ENCODE measurements around the gene ERMAP. TPM values are rescaled to one million over a fixed set of nuclear protein-coding genes. Genes with fewer than 3 reads are reported as not detected.

The ERMAP gene
- total and polyA plus RNA-seq, 8 donors = 13.8 to 31.6 (median 29.0) TPM

- intact Hi-C loops (cut with DNase I) = loop anchor here in 1 of 2 donors (10.0 kb wide), 1 partner anchor 295 kb away; no protein-coding TSS in a partner anchor
- peaks cover 0 to 57% of the 10 kb centered on the region in 2 donors for H3K36me3 ChIP-seq
- H3K4me1 ChIP-seq = peaks cover 0 to 7% of the 10 kb centered on the region in 2 donors
- no peak for ATAC-seq
- TF ChIP-seq CTCF (IDR thresholded peaks at IDR 0.05) = no peak
- H3K9me3 ChIP-seq = no peaks in the 10 kb centered on the region
- peaks cover 0 to 8% of the 10 kb centered on the region in 2 donors for H3K27me3 ChIP-seq
- H3K4me3 ChIP-seq = no peak overlapping the region
- DNase-seq = no peak
- no peak overlapping the region for H3K27ac ChIP-seq
Measured at GRCh38 chr1:42780176-42780575, 36.7 kb upstream of the ERMAP start.

GRCh38 chr1:42783092-42783491, 33.8 kb upstream of the ERMAP start:
- ATAC-seq = no peak
- TF ChIP-seq CTCF (IDR thresholded peaks at IDR 0.05) = no peak
- no peak overlapping the region for H3K4me3 ChIP-seq
- no peak for DNase-seq
- H3K36me3 ChIP-seq = peaks cover 0 to 28% of the 10 kb centered on the region in 2 donors
- no peak overlapping the region for H3K27ac ChIP-seq
- intact Hi-C loops (cut with DNase I) = loop anchor here in 1 of 2 donors (10.0 kb wide), 1 partner anchor 292 kb away; no protein-coding TSS in a partner anchor
- H3K4me1 ChIP-seq = peaks cover 0 to 11% of the 10 kb centered on the region in 2 donors
- H3K9me3 ChIP-seq = no peaks in the 10 kb centered on the region
- peaks cover 0 to 20% of the 10 kb centered on the region in 2 donors for H3K27me3 ChIP-seq

- Histone ChIP-seq H3K27me3 (peaks cover 0 to 20% of the 10 kb centered on the region in 2 donors), H3K4me1 (peaks cover 0 to 11% of the 10 kb centered on the region in 2 donors), H3K4me3 (no peak overlapping the region), H3K9me3 (no peaks in the 10 kb centered on the region), H3K36me3 (peaks cover 0 to 22% of the 10 kb centered on the region in 2 donors), H3K27ac (no peak overlapping the region)
- no peak for TF ChIP-seq CTCF (IDR thresholded peaks at IDR 0.05)
- intact Hi-C loops (cut with DNase I) = loop anchor here in 1 of 2 donors (10.0 kb wide), 1 partner anchor 290 kb away; no protein-coding TSS in a partner anchor
- ATAC-seq (no peak), DNase-seq (no peak)
Measured at GRCh38 chr1:42784547-42784945, 32.4 kb upstream of the ERMAP start.

GRCh38 chr1:42784946-42785693, 31.8 kb upstream of the ERMAP start, which contains the start of gene TMEM269:
TSS of gene TMEM269 (plus strand) at chr1:42784991. CDS start at chr1:42789894, 4,903 bp downstream.
- Histone ChIP-seq H3K27ac (no peak within 1 kb of the TSS), H3K9me3 (no peaks in the 10 kb centered on the region), H3K4me3 (peak within 1 kb of the TSS; percentile 28 to 32), H3K27me3 (peaks cover 0 to 20% of the 10 kb centered on the region in 2 donors), H3K36me3 (peaks cover 0 to 18% of the 10 kb centered on the region in 2 donors), H3K4me1 (peaks cover 0 to 11% of the 10 kb centered on the region in 2 donors)
- ATAC-seq (peak; percentile 72), DNase-seq (peak in 3 of 4 donors; percentile 19 to 80 (median 23))
- TF ChIP-seq CTCF (IDR thresholded peaks at IDR 0.05) = no peak
- intact Hi-C loops (cut with DNase I) = loop anchor here in 1 of 2 donors (10.0 kb wide), 1 partner anchor 290 kb away; no protein-coding TSS in a partner anchor

GRCh38 chr1:42786097-42786496, 30.8 kb upstream of the ERMAP start:
- TF ChIP-seq CTCF (IDR thresholded peaks at IDR 0.05) = no peak

More at GRCh38 chr1:42786097-42786496, 30.8 kb upstream of the ERMAP start:
- peaks cover 0 to 20% of the 10 kb centered on the region in 2 donors for H3K27me3 ChIP-seq
- H3K27ac ChIP-seq = no peak overlapping the region
- H3K4me3 ChIP-seq = no peak overlapping the region
- DNase-seq (no peak), ATAC-seq (no peak)
- peaks cover 0 to 9% of the 10 kb centered on the region in 2 donors for H3K36me3 ChIP-seq
- intact Hi-C loops (cut with DNase I) = loop anchor here in 1 of 2 donors (10.0 kb wide), 1 partner anchor 289 kb away; no protein-coding TSS in a partner anchor
- H3K4me1 ChIP-seq = peaks cover 0 to 11% of the 10 kb centered on the region in 2 donors
- no peaks in the 10 kb centered on the region for H3K9me3 ChIP-seq
